Body of pancreas (tissue), 4 donors: ENCODE results near the gene MRPS31.

Experiments
- POLR2A ChIP-seq, 3 donors: fragments of 450-650 bp; IDR thresholded peaks; one replicate each; pipeline ENCODE4 v1.6.1; 2016; ENCODE audit warnings: antibody characterized with exemption in 3 of 3, mild to moderate bottlenecking in 2 of 3
- TF ChIP-seq, protein P1 (sequence below), 7 experiments: fragments of 450-650 bp in 4 of 7; fragments of 200-600 bp in 3 of 7; sonication (generic) in 3 of 7; IDR thresholded peaks; one replicate each; pipeline ENCODE4 v1.5.1; 2016 to 2019; ENCODE audit warnings: antibody characterized with exemption in 7 of 7

DNA sequence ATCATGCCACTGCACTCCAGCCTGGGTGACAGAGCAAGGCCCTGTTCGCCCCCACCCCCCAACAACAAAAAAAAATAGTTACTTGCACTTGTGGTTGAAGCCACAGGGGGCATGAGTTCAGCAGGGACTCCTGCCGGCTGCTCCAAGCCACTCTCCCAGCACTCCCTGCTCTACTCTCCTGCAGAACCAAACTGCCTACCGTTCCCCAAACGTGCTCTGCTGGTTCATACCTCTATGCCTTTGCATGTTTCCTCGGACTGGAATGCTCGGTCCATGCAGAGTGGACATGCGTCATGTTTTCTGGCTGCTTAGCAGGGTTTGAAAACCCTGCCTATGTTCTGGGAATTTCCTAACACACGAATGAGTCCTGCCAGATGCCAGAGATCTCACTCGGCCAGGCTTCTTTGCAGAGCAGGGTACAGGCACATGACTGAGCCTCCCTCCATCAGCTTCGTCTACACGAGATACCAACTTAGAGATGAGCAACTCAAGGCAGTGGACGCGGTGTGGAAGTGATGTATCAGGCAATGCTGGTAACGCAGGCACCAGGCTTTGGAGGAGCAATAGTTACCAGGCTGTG lies 9.9 kb upstream of the MRPS31 start:
- TF ChIP-seq, protein P1, sequence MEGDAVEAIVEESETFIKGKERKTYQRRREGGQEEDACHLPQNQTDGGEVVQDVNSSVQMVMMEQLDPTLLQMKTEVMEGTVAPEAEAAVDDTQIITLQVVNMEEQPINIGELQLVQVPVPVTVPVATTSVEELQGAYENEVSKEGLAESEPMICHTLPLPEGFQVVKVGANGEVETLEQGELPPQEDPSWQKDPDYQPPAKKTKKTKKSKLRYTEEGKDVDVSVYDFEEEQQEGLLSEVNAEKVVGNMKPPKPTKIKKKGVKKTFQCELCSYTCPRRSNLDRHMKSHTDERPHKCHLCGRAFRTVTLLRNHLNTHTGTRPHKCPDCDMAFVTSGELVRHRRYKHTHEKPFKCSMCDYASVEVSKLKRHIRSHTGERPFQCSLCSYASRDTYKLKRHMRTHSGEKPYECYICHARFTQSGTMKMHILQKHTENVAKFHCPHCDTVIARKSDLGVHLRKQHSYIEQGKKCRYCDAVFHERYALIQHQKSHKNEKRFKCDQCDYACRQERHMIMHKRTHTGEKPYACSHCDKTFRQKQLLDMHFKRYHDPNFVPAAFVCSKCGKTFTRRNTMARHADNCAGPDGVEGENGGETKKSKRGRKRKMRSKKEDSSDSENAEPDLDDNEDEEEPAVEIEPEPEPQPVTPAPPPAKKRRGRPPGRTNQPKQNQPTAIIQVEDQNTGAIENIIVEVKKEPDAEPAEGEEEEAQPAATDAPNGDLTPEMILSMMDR (IDR thresholded peaks at IDR 0.05): no peak
- TF ChIP-seq POLR2A (IDR thresholded peaks at IDR 0.05): no peak
